ENCODE data around the gene DNAH2. TPM values are rescaled to one million over a fixed set of nuclear protein-coding genes. Genes with fewer than 3 reads are reported as not detected.
A peak's percentile ranks its signal among the peaks of the same experiment; 100 is the strongest.
"Not testable (repeated sequence)": the region's sequence is repeated elsewhere in the genome, so short reads cannot be mapped to it uniquely, and the experiment has no call there.

DNAH2 gene
- total RNA-seq, 1 donor from 2014 or later, result 0.29 TPM

DNA sequence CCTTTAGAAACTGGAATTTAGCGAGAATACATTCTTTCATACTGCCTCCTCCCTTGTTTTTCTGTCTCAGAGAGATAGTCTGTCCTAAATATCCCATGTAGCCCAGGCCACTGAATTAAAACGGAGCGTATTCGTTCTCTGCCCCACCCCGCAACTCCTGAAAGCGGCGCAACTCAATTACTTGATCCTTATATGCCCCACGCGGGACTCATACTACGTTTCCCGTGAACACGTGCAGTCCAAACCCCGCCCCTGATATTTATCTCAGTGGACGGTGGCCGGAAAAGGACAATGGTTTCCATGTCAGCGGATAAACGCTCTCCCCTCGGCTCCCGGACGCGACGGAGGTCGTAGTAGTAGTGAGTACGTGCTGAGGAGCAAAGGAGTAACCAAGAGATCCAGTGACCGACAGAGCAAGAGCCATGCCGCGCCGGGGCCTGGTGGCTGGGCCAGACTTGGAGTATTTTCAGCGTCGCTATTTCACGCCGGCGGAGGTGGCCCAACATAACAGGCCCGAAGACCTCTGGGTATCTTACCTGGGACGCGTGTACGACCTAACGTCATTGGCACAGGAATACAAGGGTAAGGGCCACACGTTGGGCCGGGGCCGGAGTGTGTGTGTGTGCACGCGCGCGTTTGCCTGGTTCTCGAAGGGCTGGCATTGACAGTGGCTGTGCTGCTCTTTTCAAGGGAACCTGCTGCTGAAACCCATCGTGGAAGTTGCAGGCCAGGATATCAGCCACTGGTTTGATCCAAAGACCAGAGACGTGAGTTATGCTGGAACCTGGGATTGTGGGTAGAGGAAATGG, 140.4 kb downstream of the DNAH2 start, which contains the start of gene CYB5D1:
CYB5D1 (plus strand) TSS at position 291 of the 809 bp plus-strand sequence; CDS start at position 423, 132 bp downstream.
- no peak for DNase-seq (ENCODE audit: low spot score, unreplicated experiment)
- Mint-ChIP-seq H3K4me1 (ENCODE audit: low read depth) (peaks cover 9% of the 10 kb centered on the region), H3K9me3 (ENCODE audit: low read depth) (no peaks in the 10 kb centered on the region), H3K27ac (no peak within 1 kb of the TSS), H3K4me3 (ENCODE audit: low read depth) (no peak within 1 kb of the TSS), H3K36me3 (ENCODE audit: insufficient read depth) (peaks cover 21% of the 10 kb centered on the region), H3K27me3 (no peaks in the 10 kb centered on the region)
- TF ChIP-seq, protein P1, sequence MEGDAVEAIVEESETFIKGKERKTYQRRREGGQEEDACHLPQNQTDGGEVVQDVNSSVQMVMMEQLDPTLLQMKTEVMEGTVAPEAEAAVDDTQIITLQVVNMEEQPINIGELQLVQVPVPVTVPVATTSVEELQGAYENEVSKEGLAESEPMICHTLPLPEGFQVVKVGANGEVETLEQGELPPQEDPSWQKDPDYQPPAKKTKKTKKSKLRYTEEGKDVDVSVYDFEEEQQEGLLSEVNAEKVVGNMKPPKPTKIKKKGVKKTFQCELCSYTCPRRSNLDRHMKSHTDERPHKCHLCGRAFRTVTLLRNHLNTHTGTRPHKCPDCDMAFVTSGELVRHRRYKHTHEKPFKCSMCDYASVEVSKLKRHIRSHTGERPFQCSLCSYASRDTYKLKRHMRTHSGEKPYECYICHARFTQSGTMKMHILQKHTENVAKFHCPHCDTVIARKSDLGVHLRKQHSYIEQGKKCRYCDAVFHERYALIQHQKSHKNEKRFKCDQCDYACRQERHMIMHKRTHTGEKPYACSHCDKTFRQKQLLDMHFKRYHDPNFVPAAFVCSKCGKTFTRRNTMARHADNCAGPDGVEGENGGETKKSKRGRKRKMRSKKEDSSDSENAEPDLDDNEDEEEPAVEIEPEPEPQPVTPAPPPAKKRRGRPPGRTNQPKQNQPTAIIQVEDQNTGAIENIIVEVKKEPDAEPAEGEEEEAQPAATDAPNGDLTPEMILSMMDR (IDR thresholded peaks at IDR 0.05; ENCODE audit: unreplicated experiment), result no peak

DNA sequence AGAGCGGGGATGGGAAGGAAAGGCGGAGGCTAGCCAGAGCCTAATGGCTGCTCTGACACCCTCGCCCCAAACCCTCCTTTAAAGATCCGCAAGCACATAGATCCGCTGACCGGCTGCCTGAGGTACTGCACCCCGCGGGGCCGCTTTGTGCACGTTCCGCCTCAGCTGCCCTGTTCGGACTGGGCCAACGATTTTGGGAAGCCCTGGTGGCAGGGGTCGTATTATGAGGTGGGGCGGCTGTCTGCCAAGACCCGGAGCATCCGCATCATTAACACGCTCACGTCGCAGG, 140.9 kb downstream of the DNAH2 start:
- peaks cover 14% of the 10 kb centered on the region for H3K4me1 Mint-ChIP-seq (ENCODE audit: low read depth)
- DNase-seq (ENCODE audit: low spot score, unreplicated experiment), result no peak
- H3K9me3 Mint-ChIP-seq (ENCODE audit: low read depth), result no peaks in the 10 kb centered on the region
- no peak overlapping the region for H3K4me3 Mint-ChIP-seq (ENCODE audit: low read depth)
- peaks cover 21% of the 10 kb centered on the region for H3K36me3 Mint-ChIP-seq (ENCODE audit: insufficient read depth)
- TF ChIP-seq, protein P1 (IDR thresholded peaks at IDR 0.05; ENCODE audit: unreplicated experiment), result peak; percentile 57
- no peak overlapping the region for H3K27ac Mint-ChIP-seq
- no peaks in the 10 kb centered on the region for H3K27me3 Mint-ChIP-seq

DNA sequence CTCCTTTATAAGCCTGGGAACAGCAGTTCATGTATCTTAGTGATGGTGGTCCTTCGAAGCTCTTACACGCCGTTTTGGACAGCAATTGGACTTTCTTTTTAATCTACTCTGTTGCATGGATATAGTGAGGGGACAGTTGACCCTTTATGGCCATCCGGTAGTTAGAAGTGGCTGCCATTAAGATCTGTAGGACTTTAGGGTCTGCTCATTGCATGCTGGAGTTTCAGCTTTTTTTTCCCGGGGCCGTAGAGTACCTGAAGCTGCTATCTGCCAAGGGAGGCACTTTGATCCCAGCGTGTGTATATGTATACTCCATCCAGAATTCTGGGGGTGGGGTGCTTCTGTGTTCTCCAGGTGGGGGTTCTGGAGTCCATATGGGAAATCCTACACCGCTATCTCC, 141.5 kb downstream of the DNAH2 start:
- H3K36me3 Mint-ChIP-seq (ENCODE audit: insufficient read depth), result peaks cover 20% of the 10 kb centered on the region

DNA sequence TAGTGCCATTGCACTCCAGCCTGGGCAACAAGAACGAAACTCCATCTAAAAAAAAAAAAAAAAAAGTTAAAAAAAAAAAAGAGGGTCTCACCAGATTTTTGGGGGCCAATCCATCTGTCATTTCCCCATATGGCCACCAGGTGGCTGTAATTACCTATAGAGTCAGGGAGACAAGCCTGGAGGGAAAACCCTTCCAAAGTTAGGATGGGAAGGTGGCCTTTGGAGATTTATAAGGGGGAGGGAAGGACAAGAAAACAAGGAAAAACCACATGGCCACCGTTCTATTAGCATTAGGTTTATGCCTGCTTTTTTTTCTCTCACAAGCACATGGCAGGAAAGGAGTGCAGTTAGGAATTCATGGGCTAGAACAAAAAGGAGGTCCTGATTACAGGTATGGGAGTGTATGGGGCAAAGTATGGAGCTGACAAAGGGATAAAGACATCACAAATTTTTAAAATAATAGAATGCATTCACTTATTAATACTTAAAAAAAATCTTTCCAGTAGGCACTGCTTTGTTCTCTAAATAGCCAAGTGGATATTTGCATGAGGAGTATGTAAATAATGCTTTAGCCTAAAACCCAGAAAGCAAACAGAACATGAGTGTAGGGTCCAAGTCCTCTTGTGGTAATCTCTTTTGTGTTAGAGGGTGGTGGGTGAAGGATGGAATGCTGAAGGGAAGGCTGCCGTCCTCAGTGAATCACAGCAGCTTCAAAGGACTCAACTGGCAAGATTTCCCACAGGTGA, 145.3 kb downstream of the DNAH2 start:
- TF ChIP-seq, protein P1 (IDR thresholded peaks at IDR 0.05; ENCODE audit: unreplicated experiment), result peak; percentile 78
- no peaks in the 10 kb centered on the region for H3K9me3 Mint-ChIP-seq (ENCODE audit: low read depth)
- DNase-seq (ENCODE audit: low spot score, unreplicated experiment), result no peak
- H3K4me3 Mint-ChIP-seq (ENCODE audit: low read depth), result peak overlapping the region; percentile 12
- peaks cover 11% of the 10 kb centered on the region for H3K4me1 Mint-ChIP-seq (ENCODE audit: low read depth)
- peak overlapping the region; percentile 64 for H3K27ac Mint-ChIP-seq
- H3K36me3 Mint-ChIP-seq (ENCODE audit: insufficient read depth), result peaks cover 31% of the 10 kb centered on the region
- H3K27me3 Mint-ChIP-seq, result no peaks in the 10 kb centered on the region

More for the DNA sequence above, 141.5 kb downstream of the DNAH2 start:
- Mint-ChIP-seq H3K27me3 (no peaks in the 10 kb centered on the region), H3K4me1 (ENCODE audit: low read depth) (peaks cover 16% of the 10 kb centered on the region), H3K4me3 (ENCODE audit: low read depth) (no peak overlapping the region), H3K27ac (no peak overlapping the region), H3K9me3 (ENCODE audit: low read depth) (no peaks in the 10 kb centered on the region)
- no peak for DNase-seq (ENCODE audit: low spot score, unreplicated experiment)
- TF ChIP-seq, protein P1 (IDR thresholded peaks at IDR 0.05; ENCODE audit: unreplicated experiment), result no peak

DNA sequence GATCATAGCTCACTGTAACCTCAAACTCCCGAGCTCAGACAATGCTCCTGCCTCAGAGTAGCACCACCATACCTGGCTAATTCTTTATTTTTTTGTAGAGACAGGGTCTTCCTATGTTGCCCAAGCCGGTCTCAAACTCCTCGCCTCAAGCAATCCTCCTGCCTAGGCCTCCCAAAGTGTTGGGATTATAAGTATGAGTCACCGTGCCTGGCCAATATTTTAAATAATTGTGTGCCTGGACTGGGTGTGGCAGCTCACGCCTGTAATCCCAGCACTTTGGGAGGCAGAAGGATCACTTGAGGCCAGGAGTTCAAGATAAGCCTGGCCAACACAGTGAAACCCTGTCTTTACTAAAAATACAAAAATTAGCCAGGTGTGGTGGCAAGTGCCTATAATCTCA, 146.8 kb downstream of the DNAH2 start:
- not testable (repeated sequence) for H3K27ac Mint-ChIP-seq; H3K4me3 Mint-ChIP-seq (ENCODE audit: low read depth); H3K9me3 Mint-ChIP-seq (ENCODE audit: low read depth); H3K27me3 Mint-ChIP-seq; DNase-seq (ENCODE audit: low spot score, unreplicated experiment)
- Mint-ChIP-seq H3K4me1 (ENCODE audit: low read depth) (peaks cover 11% of the 10 kb centered on the region), H3K36me3 (ENCODE audit: insufficient read depth) (peaks cover 34% of the 10 kb centered on the region)

Data from progenitor cell of endocrine pancreas (in vitro differentiated cells).